Peyer's patch (tissue), 4 donors: ENCODE measurements around the gene IGSF5. TPM values are rescaled to one million over a fixed set of nuclear protein-coding genes. Genes with fewer than 3 reads are reported as not detected.

ENCODE experiments used
- DNase-seq, 3 donors: peaks; one replicate each; pipeline ENCODE4 v3.0.0-alpha.2; 2017 to 2019
- H3K27ac ChIP-seq, 4 donors: fragments of 200-600 bp; sonication (generic); one replicate each; pipeline ENCODE4 v1.5.1; 2016 to 2019
- H3K27me3 ChIP-seq, 2 donors: fragments of 200-600 bp; sonication (generic); one replicate each; pipeline ENCODE4 v1.5.1; 2019
- H3K36me3 ChIP-seq, 3 donors: fragments of 200-600 bp; sonication (generic); one replicate each; pipeline ENCODE4 v1.5.1; 2016 to 2019
- H3K4me1 ChIP-seq, 4 donors: fragments of 200-600 bp; sonication (generic); one replicate each; pipeline ENCODE4 v1.5.1; 2016 to 2019
- H3K4me3 ChIP-seq, 4 donors: fragments of 200-600 bp; sonication (generic); 1 replicate in 3 of 4; 2 replicates in 1 of 4; pipeline ENCODE4 v1.5.1; 2016 to 2019; ENCODE audit warnings: mild to moderate bottlenecking in 1 of 4
- H3K9me3 ChIP-seq, 4 donors: fragments of 200-600 bp; sonication (generic); one replicate each; pipeline ENCODE4 v1.5.1; 2016 to 2019; ENCODE audit warnings: mild to moderate bottlenecking in 1 of 4
- POLR2A ChIP-seq, 2 donors: fragments of 450-650 bp; IDR thresholded peaks; one replicate each; pipeline ENCODE4 v1.5.1; 2017; ENCODE audit warnings: antibody characterized with exemption in 2 of 2, mild to moderate bottlenecking in 2 of 2, moderate library complexity in 2 of 2
- total RNA-seq, 4 donors: library from RNA; depleted of rRNA; stranded (reverse); fragments of >200 nt; gene quantifications; one replicate each; pipeline ENCODE4 v1.1.0, GENCODE V29; 2016
- TF ChIP-seq, protein P1 (sequence below), 6 experiments: fragments of 450-650 bp in 4 of 6; fragments of 200-600 bp in 2 of 6; sonication (generic) in 1 of 6; IDR thresholded peaks; one replicate each; pipeline ENCODE4 v1.5.1; 2017 to 2019; ENCODE audit warnings: antibody characterized with exemption in 6 of 6, mild to moderate bottlenecking in 3 of 6, moderate library complexity in 1 of 6

The IGSF5 gene
- total RNA-seq, 4 donors from 2014 or later, result not detected

DNA sequence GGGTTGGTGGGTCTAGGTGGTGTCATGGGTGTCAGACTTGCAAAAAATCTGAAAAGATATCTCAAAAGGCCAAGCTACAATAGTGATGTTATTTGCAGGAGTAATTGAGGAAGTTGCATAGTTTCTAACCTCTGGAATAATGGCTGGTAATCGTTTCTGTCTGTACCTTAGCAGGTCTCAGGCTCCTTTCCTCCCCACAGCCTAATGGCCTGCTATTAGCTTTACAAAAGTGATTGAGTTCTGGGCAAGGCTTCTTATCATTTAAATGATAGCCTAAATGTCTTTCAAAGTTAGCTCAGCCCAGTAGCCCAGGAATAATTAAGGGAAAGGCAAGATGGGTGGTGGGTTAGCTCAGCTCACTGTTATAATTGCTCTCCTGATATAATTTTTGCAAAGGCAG lies 37.7 kb upstream of the IGSF5 start:
- H3K4me1 ChIP-seq, result no peaks in the 10 kb centered on the region
- H3K27ac ChIP-seq, result no peak overlapping the region
- no peak for TF ChIP-seq POLR2A (IDR thresholded peaks at IDR 0.05)
- TF ChIP-seq, protein P1, sequence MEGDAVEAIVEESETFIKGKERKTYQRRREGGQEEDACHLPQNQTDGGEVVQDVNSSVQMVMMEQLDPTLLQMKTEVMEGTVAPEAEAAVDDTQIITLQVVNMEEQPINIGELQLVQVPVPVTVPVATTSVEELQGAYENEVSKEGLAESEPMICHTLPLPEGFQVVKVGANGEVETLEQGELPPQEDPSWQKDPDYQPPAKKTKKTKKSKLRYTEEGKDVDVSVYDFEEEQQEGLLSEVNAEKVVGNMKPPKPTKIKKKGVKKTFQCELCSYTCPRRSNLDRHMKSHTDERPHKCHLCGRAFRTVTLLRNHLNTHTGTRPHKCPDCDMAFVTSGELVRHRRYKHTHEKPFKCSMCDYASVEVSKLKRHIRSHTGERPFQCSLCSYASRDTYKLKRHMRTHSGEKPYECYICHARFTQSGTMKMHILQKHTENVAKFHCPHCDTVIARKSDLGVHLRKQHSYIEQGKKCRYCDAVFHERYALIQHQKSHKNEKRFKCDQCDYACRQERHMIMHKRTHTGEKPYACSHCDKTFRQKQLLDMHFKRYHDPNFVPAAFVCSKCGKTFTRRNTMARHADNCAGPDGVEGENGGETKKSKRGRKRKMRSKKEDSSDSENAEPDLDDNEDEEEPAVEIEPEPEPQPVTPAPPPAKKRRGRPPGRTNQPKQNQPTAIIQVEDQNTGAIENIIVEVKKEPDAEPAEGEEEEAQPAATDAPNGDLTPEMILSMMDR (IDR thresholded peaks at IDR 0.05), result no peak
- DNase-seq, result no peak
- no peaks in the 10 kb centered on the region for H3K27me3 ChIP-seq
- no peak overlapping the region for H3K4me3 ChIP-seq
- peaks cover 0 to 5% (median 0%) of the 10 kb centered on the region in 4 donors for H3K9me3 ChIP-seq
- no peaks in the 10 kb centered on the region for H3K36me3 ChIP-seq

- no peaks in the 10 kb centered on the region for H3K36me3 ChIP-seq
- H3K27ac ChIP-seq, result no peak overlapping the region
- no peaks in the 10 kb centered on the region for H3K27me3 ChIP-seq
- TF ChIP-seq, protein P1 (IDR thresholded peaks at IDR 0.05), result no peak
- no peak for TF ChIP-seq POLR2A (IDR thresholded peaks at IDR 0.05)
- DNase-seq, result no peak
- no peaks in the 10 kb centered on the region for H3K4me1 ChIP-seq
- H3K4me3 ChIP-seq, result no peak overlapping the region
- H3K9me3 ChIP-seq, result no peaks in the 10 kb centered on the region
Observed at GRCh38 chr21:39710866-39711265, 34.1 kb upstream of the IGSF5 start.

GRCh38 chr21:39712273-39712672 lies 32.7 kb upstream of the IGSF5 start:
- no peak overlapping the region for H3K27ac ChIP-seq
- H3K4me3 ChIP-seq, result no peak overlapping the region
- H3K4me1 ChIP-seq, result no peaks in the 10 kb centered on the region
- no peaks in the 10 kb centered on the region for H3K9me3 ChIP-seq
- no peaks in the 10 kb centered on the region for H3K36me3 ChIP-seq
- DNase-seq, result no peak
- H3K27me3 ChIP-seq, result no peaks in the 10 kb centered on the region
- TF ChIP-seq POLR2A (IDR thresholded peaks at IDR 0.05), result no peak

- TF ChIP-seq, protein P1 (IDR thresholded peaks at IDR 0.05), result peak in 3 of 6 experiments; percentile 35 to 46 (median 45)
- no peak for TF ChIP-seq POLR2A (IDR thresholded peaks at IDR 0.05)
- no peaks in the 10 kb centered on the region for H3K27me3 ChIP-seq
- H3K4me3 ChIP-seq, result no peak overlapping the region
- H3K36me3 ChIP-seq, result no peaks in the 10 kb centered on the region
- no peaks in the 10 kb centered on the region for H3K4me1 ChIP-seq
- no peaks in the 10 kb centered on the region for H3K9me3 ChIP-seq
- no peak for DNase-seq
- H3K27ac ChIP-seq, result no peak overlapping the region
Observed at GRCh38 chr21:39712976-39713375, 32.0 kb upstream of the IGSF5 start.

DNA sequence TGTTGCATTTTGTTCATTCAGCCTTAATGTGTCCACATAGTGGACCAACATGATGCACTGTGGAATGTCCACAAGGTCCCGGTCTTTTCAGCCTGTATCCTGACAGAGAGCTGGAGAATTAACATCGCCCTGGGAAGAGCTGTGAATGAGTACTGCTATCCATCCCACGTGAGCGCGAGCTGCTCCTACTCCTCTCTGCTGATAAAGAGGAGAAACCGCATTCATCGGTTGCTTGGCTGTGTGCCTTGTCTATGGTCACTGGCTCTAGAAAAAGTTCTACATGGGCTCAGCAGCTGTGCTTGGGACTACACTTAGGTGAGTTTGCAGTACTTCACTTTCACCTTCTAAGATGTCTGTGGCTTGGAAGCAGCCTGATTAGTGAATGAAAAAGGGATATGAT lies 31.1 kb upstream of the IGSF5 start:
- H3K27me3 ChIP-seq, result no peaks in the 10 kb centered on the region
- TF ChIP-seq, protein P1 (IDR thresholded peaks at IDR 0.05), result no peak
- no peak for TF ChIP-seq POLR2A (IDR thresholded peaks at IDR 0.05)
- no peaks in the 10 kb centered on the region for H3K9me3 ChIP-seq
- H3K27ac ChIP-seq, result no peak overlapping the region
- no peak for DNase-seq
- no peaks in the 10 kb centered on the region for H3K4me1 ChIP-seq
- no peaks in the 10 kb centered on the region for H3K36me3 ChIP-seq
- no peak overlapping the region for H3K4me3 ChIP-seq

DNA sequence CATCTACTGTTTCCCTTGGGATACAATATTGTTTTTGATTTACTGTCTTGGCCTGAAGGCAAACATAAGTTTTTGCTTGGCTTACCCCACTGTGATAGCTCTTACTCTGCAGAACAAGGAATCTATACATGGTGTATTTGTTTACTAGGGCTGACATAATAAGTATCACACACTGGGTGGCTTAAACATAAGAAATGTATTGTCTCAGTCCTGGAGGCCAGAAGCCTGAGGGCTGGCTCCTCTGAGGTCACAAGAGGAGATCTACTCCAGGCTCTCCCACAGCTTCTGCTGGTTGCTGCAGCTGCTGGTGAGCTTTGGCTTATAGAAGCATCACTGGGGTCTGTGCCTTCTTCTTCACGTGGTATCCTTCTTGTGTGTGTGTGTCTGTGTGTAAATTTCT lies 30.7 kb upstream of the IGSF5 start:
- Histone ChIP-seq H3K9me3 (no peaks in the 10 kb centered on the region), H3K4me3 (no peak overlapping the region), H3K4me1 (no peaks in the 10 kb centered on the region), H3K27me3 (no peaks in the 10 kb centered on the region), H3K27ac (no peak overlapping the region), H3K36me3 (no peaks in the 10 kb centered on the region)
- TF ChIP-seq, protein P1 (IDR thresholded peaks at IDR 0.05), result no peak
- no peak for TF ChIP-seq POLR2A (IDR thresholded peaks at IDR 0.05)
- no peak for DNase-seq
